ENCODE data around the gene COA1. TPM values are rescaled to one million over a fixed set of nuclear protein-coding genes. Genes with fewer than 3 reads are reported as not detected.

The COA1 gene
- total RNA-seq, 4 donors from 2014 or later = 34.0 to 84.2 (median 54.4) TPM

- Histone ChIP-seq H3K4me1 (no peaks in the 10 kb centered on the region), H3K27me3 (no peaks in the 10 kb centered on the region), H3K9me3 (no peaks in the 10 kb centered on the region), H3K4me3 (no peak overlapping the region), H3K27ac (no peak overlapping the region), H3K36me3 (no peaks in the 10 kb centered on the region)
- DNase-seq = no peak
- TF ChIP-seq CTCF (IDR thresholded peaks at IDR 0.05) = no peak
- no peak for TF ChIP-seq POLR2A (IDR thresholded peaks at IDR 0.05)
Observed at GRCh38 chr7:43750016-43750887, 20.9 kb upstream of the COA1 start.

- no peak overlapping the region for H3K4me3 ChIP-seq
- TF ChIP-seq POLR2A (IDR thresholded peaks at IDR 0.05) = no peak
- no peak for TF ChIP-seq CTCF (IDR thresholded peaks at IDR 0.05)
- no peaks in the 10 kb centered on the region for H3K4me1 ChIP-seq
- H3K27ac ChIP-seq = no peak overlapping the region
- H3K27me3 ChIP-seq = no peaks in the 10 kb centered on the region
- H3K9me3 ChIP-seq = no peaks in the 10 kb centered on the region
- DNase-seq = no peak
- H3K36me3 ChIP-seq = no peaks in the 10 kb centered on the region
Observed at GRCh38 chr7:43749383-43749940, 20.1 kb upstream of the COA1 start.

GRCh38 chr7:43747328-43748105 is 18.2 kb upstream of the COA1 start:
- no peaks in the 10 kb centered on the region for H3K4me1 ChIP-seq
- TF ChIP-seq POLR2A (IDR thresholded peaks at IDR 0.05) (no peak), CTCF (IDR thresholded peaks at IDR 0.05) (no peak)
- DNase-seq = no peak
- H3K9me3 ChIP-seq = no peaks in the 10 kb centered on the region
- H3K27ac ChIP-seq = no peak overlapping the region
- H3K4me3 ChIP-seq = no peak overlapping the region
- no peaks in the 10 kb centered on the region for H3K36me3 ChIP-seq
- no peaks in the 10 kb centered on the region for H3K27me3 ChIP-seq

- H3K27ac ChIP-seq = no peak overlapping the region
- H3K4me3 ChIP-seq = no peak overlapping the region
- TF ChIP-seq CTCF (IDR thresholded peaks at IDR 0.05) (no peak), POLR2A (IDR thresholded peaks at IDR 0.05) (no peak)
- H3K9me3 ChIP-seq = no peaks in the 10 kb centered on the region
- H3K36me3 ChIP-seq = no peaks in the 10 kb centered on the region
- no peak for DNase-seq
- no peaks in the 10 kb centered on the region for H3K4me1 ChIP-seq
- H3K27me3 ChIP-seq = no peaks in the 10 kb centered on the region
Observed at GRCh38 chr7:43742692-43743091, 13.4 kb upstream of the COA1 start.

GRCh38 chr7:43737467-43738127 is 8.3 kb upstream of the COA1 start:
- no peak for TF ChIP-seq CTCF (IDR thresholded peaks at IDR 0.05)
- TF ChIP-seq POLR2A (IDR thresholded peaks at IDR 0.05) = no peak
- Histone ChIP-seq H3K27me3 (no peaks in the 10 kb centered on the region), H3K4me3 (no peak overlapping the region), H3K4me1 (no peaks in the 10 kb centered on the region), H3K36me3 (no peaks in the 10 kb centered on the region), H3K9me3 (no peaks in the 10 kb centered on the region), H3K27ac (no peak overlapping the region)
- DNase-seq = no peak

Data from Peyer's patch (tissue), 4 donors.